GM12878 (cell line): ENCODE data around the gene HCFC1. TPM values are rescaled to one million over a fixed set of nuclear protein-coding genes. Genes with fewer than 3 reads are reported as not detected.

Experiments used
- CBFB ChIP-seq: IDR thresholded peaks from 2 replicates; pipeline ENCODE4 v1.6.1; 2016; ENCODE audit warnings: antibody characterized with exemption, low read depth
- CEBPB ChIP-seq, 2 experiments: fragments of 150-350 bp in 1 of 2; IDR thresholded peaks; 2 replicates each; pipeline ENCODE4 v1.6.1; 2012 to 2014; ENCODE audit warnings: low read depth in 2 of 2, low read length in 2 of 2, borderline replicate concordance in 1 of 2, inconsistent platforms in 1 of 2
- CUX1 ChIP-seq: IDR thresholded peaks from 2 replicates; pipeline ENCODE4 v1.6.1; 2012; ENCODE audit warnings: improper control_type of control experiment, low read depth, low read length; ENCODE audit not compliant: insufficient replicate concordance
- HDAC2 ChIP-seq: fragments of 200-600 bp; sonication (generic); IDR thresholded peaks from 2 replicates; pipeline ENCODE4 v1.6.1; 2017
- IKZF2 ChIP-seq, 2 experiments: fragments of 450-650 bp; IDR thresholded peaks; 2 replicates each; pipeline ENCODE4 v1.6.1; 2017; ENCODE audit warnings: mild to moderate bottlenecking in 2 of 2, moderate library complexity in 2 of 2
- JUND ChIP-seq: IDR thresholded peaks from 2 replicates; pipeline ENCODE4 v1.6.1; 2012; ENCODE audit warnings: low read depth, mild to moderate bottlenecking, low read length, improper control_type of control experiment, moderate library complexity
- MEF2B ChIP-seq: fragments of 450-650 bp; IDR thresholded peaks from 2 replicates; pipeline ENCODE4 v1.6.1; 2018; ENCODE audit warnings: mild to moderate bottlenecking, moderate library complexity; ENCODE audit not compliant: partially characterized antibody, poor library complexity, severe bottlenecking
- PKNOX1 ChIP-seq: fragments of 450-650 bp; IDR thresholded peaks from 2 replicates; pipeline ENCODE4 v1.6.1; 2016; ENCODE audit warnings: mild to moderate bottlenecking
- SIX5 ChIP-seq: IDR thresholded peaks from 2 replicates; pipeline ENCODE4 v1.6.1; 2011; ENCODE audit warnings: mild to moderate bottlenecking, low read depth, low read length, moderate library complexity; ENCODE audit not compliant: severe bottlenecking
- SMAD1 ChIP-seq: fragments of 450-650 bp; IDR thresholded peaks from 2 replicates; pipeline ENCODE4 v1.6.1; 2018; ENCODE audit warnings: mild to moderate bottlenecking, low read depth; ENCODE audit not compliant: partially characterized antibody
- SREBF2 ChIP-seq: IDR thresholded peaks from 2 replicates; pipeline ENCODE4 v1.6.1; 2012; ENCODE audit warnings: mild to moderate bottlenecking, low read length
- ZNF384 ChIP-seq: IDR thresholded peaks from 2 replicates; pipeline ENCODE4 v1.6.1; 2012; ENCODE audit warnings: low read depth, mild to moderate bottlenecking, low read length, improper control_type of control experiment, borderline replicate concordance
- polyA plus RNA-seq, 11 experiments: library from polyadenylated mRNA; depleted of rRNA in 4 of 11; unstranded in 6 of 11; stranded (reverse) in 5 of 11; fragments of >200 nt; fragmentation: Nextera tagmentation in 4 of 11; fragmentation: Illumina TruSeq in 1 of 11; extraction: Ambion mirVana in 4 of 11; extraction: Trizol in 1 of 11; gene quantifications; 1 replicate in 1 of 11; 2 replicates in 10 of 11; pipeline versions ENCODE4 v1.2.1 to v1.2.3, GENCODE V29; 2011 to 2016; ENCODE audit warnings: inconsistent platforms in 2 of 11, missing spikeins in 2 of 11, low read depth in 1 of 11
- total RNA-seq, 4 experiments: library from RNA; depleted of rRNA in 3 of 4; stranded (reverse); fragments of >200 nt in 3 of 4; fragmentation: Illumina TruSeq in 1 of 4; extraction: Trizol in 1 of 4; gene quantifications; 2 replicates each; pipeline versions ENCODE4 v1.2.1 to v1.2.3, GENCODE V29; 2013 to 2021
- TF ChIP-seq, protein P1 (sequence below): fragments of 450-650 bp; IDR thresholded peaks from 2 replicates; pipeline ENCODE4 v1.6.1; 2016; ENCODE audit warnings: mild to moderate bottlenecking, moderate library complexity, borderline replicate concordance
- TF ChIP-seq, protein P2 (sequence below): fragments of 150-350 bp; IDR thresholded peaks from 2 replicates; pipeline ENCODE4 v1.6.1; 2016; ENCODE audit warnings: low read depth, low read length

The HCFC1 gene
- total and polyA plus RNA-seq, 10 of the 15 experiments (the other 5 are each of a cell fraction or from before 2014, with no cell fraction given) = 3.9 to 92.7 (median 23.5) TPM

- TF ChIP-seq PKNOX1 = 0 out of 2 replicates have a peak, but pooled peaks have one; percentile 8
- TF ChIP-seq, protein P1, sequence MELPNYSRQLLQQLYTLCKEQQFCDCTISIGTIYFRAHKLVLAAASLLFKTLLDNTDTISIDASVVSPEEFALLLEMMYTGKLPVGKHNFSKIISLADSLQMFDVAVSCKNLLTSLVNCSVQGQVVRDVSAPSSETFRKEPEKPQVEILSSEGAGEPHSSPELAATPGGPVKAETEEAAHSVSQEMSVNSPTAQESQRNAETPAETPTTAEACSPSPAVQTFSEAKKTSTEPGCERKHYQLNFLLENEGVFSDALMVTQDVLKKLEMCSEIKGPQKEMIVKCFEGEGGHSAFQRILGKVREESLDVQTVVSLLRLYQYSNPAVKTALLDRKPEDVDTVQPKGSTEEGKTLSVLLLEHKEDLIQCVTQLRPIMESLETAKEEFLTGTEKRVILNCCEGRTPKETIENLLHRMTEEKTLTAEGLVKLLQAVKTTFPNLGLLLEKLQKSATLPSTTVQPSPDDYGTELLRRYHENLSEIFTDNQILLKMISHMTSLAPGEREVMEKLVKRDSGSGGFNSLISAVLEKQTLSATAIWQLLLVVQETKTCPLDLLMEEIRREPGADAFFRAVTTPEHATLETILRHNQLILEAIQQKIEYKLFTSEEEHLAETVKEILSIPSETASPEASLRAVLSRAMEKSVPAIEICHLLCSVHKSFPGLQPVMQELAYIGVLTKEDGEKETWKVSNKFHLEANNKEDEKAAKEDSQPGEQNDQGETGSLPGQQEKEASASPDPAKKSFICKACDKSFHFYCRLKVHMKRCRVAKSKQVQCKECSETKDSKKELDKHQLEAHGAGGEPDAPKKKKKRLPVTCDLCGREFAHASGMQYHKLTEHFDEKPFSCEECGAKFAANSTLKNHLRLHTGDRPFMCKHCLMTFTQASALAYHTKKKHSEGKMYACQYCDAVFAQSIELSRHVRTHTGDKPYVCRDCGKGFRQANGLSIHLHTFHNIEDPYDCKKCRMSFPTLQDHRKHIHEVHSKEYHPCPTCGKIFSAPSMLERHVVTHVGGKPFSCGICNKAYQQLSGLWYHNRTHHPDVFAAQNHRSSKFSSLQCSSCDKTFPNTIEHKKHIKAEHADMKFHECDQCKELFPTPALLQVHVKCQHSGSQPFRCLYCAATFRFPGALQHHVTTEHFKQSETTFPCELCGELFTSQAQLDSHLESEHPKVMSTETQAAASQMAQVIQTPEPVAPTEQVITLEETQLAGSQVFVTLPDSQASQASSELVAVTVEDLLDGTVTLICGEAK = no peak
- TF ChIP-seq, protein P2, sequence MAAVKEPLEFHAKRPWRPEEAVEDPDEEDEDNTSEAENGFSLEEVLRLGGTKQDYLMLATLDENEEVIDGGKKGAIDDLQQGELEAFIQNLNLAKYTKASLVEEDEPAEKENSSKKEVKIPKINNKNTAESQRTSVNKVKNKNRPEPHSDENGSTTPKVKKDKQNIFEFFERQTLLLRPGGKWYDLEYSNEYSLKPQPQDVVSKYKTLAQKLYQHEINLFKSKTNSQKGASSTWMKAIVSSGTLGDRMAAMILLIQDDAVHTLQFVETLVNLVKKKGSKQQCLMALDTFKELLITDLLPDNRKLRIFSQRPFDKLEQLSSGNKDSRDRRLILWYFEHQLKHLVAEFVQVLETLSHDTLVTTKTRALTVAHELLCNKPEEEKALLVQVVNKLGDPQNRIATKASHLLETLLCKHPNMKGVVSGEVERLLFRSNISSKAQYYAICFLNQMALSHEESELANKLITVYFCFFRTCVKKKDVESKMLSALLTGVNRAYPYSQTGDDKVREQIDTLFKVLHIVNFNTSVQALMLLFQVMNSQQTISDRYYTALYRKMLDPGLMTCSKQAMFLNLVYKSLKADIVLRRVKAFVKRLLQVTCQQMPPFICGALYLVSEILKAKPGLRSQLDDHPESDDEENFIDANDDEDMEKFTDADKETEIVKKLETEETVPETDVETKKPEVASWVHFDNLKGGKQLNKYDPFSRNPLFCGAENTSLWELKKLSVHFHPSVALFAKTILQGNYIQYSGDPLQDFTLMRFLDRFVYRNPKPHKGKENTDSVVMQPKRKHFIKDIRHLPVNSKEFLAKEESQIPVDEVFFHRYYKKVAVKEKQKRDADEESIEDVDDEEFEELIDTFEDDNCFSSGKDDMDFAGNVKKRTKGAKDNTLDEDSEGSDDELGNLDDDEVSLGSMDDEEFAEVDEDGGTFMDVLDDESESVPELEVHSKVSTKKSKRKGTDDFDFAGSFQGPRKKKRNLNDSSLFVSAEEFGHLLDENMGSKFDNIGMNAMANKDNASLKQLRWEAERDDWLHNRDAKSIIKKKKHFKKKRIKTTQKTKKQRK = no peak
- peak; percentile 52 to 61 for TF ChIP-seq IKZF2 (IDR thresholded peaks at IDR 0.05)
- peak; percentile 93 for TF ChIP-seq MEF2B
- TF ChIP-seq SIX5 = no peak
- no peak for TF ChIP-seq HDAC2
- TF ChIP-seq CEBPB (IDR thresholded peaks at IDR 0.05; ENCODE audit: borderline replicate concordance in 1 of 2, low read depth in 2 of 2, low read length in 2 of 2) = no peak
- peak; percentile 54; the same call in 1 of the 2 replicates for TF ChIP-seq ZNF384
- TF ChIP-seq SMAD1 = no peak
- no peak for TF ChIP-seq SREBF2
- TF ChIP-seq CBFB = no peak
- no peak; the same call in 1 of the 2 replicates for TF ChIP-seq JUND
- TF ChIP-seq CUX1 = peak; percentile 27
Observed at GRCh38 chrX:154004315-154004714, 32.7 kb upstream of the HCFC1 start (continued).
